ENCODE measurements around the gene ZNF630.

- TF ChIP-seq EZH2 (IDR thresholded peaks at IDR 0.05; ENCODE audit: insufficient read depth, poor library complexity, severe bottlenecking) (no peak), EZH2phosphoT487 (IDR thresholded peaks at IDR 0.05; ENCODE audit: insufficient read depth, low read depth) (no peak)
These were observed 36.3 kb upstream of the ZNF630 start for GRCh38 chrX:48107717-48108116.
